Sigmoid colon (tissue), 4 donors: ENCODE measurements around the gene ATP11B.

ENCODE experiments used
- CTCF ChIP-seq, 4 experiments: fragments of 450-650 bp in 3 of 4; fragments of 200-600 bp in 1 of 4; IDR thresholded peaks; one replicate each; pipeline ENCODE4 v1.5.1; 2016 to 2019; ENCODE audit warnings: antibody characterized with exemption in 4 of 4, mild to moderate bottlenecking in 3 of 4, moderate library complexity in 2 of 4
- POLR2A ChIP-seq, 2 donors: fragments of 450-650 bp; IDR thresholded peaks; one replicate each; pipeline ENCODE4 v1.6.1; 2016; ENCODE audit warnings: antibody characterized with exemption in 2 of 2, mild to moderate bottlenecking in 2 of 2, moderate library complexity in 2 of 2
- POLR2AphosphoS5 ChIP-seq, 4 donors: sonication (generic); formaldehyde crosslinking; IDR thresholded peaks; one replicate each; pipeline ENCODE4 v1.6.1; 2017; ENCODE audit warnings: antibody characterized with exemption in 4 of 4

- TF ChIP-seq CTCF (IDR thresholded peaks at IDR 0.05) (no peak), POLR2A (IDR thresholded peaks at IDR 0.05) (no peak), POLR2AphosphoS5 (IDR thresholded peaks at IDR 0.05) (no peak)
Observed at GRCh38 chr3:182970811-182971418, 177.6 kb downstream of the ATP11B start.
